ENCODE measurements around the gene FRA10AC1. TPM values are rescaled to one million over a fixed set of nuclear protein-coding genes. Genes with fewer than 3 reads are reported as not detected.

The FRA10AC1 gene
- total and polyA plus RNA-seq, 2 of the 13 experiments (the other 11 are each of a cell fraction or from before 2014, with no cell fraction given), result 5.3 to 7.4 TPM

GRCh38 chr10:93726024-93726423 is 23.6 kb upstream of the FRA10AC1 start:
- no peaks in the 10 kb centered on the region for H3K9me3 ChIP-seq (ENCODE audit: low read length)
- POLR2A ChIA-PET, result no interaction called here
- no peak overlapping the region for H3K4me3 ChIP-seq (replicated peaks in 1 of 3; ENCODE audit: insufficient read depth in 1 of 3, low read depth in 2 of 3, low read length in 3 of 3)
- intact Hi-C loops (cut with micrococcal nuclease; ENCODE audit: unreplicated experiment), result no loop called here
- in situ Hi-C loops (cut with HindIII; ENCODE audit: extremely low pct_ligation_motif_present, low pct_unique_long_range_greater_than_20kb), result no loop called here
- ATAC-seq, result no peak
- H3K4me1 ChIP-seq (ENCODE audit: insufficient read depth, low read length), result no peaks in the 10 kb centered on the region
- H3K36me3 ChIP-seq (replicated peaks in 1 of 2; ENCODE audit: control insufficient read depth in 1 of 2, insufficient read depth in 2 of 2, low read length in 2 of 2), result no peaks in the 10 kb centered on the region
- no peak overlapping the region for H2AFZ ChIP-seq (ENCODE audit: low read length)
- no TSS peak for BruUV-seq (replicated peaks)
- no peak overlapping the region for H3K9ac ChIP-seq (ENCODE audit: insufficient read depth, low read depth, low read length)
- H3K79me2 ChIP-seq (ENCODE audit: insufficient read depth, low read length), result no peaks in the 10 kb centered on the region
- FAIRE-seq, result no peak
- DNase-seq (ENCODE audit: low spot score), result no peak
- CTCF ChIA-PET (ENCODE audit: low intra/inter-chr PET ratio, low total read pairs), result no interaction called here
- 0% methylated on average over 1 of the region's 1 CpG for WGBS (ENCODE audit: low lambda C conversion rate)
- no peaks in the 10 kb centered on the region for H4K20me1 ChIP-seq (ENCODE audit: insufficient read depth, low read length)
- H3K4me2 ChIP-seq (ENCODE audit: low read depth, low read length), result no peak overlapping the region
- no peak overlapping the region for H3K27ac ChIP-seq (ENCODE audit: extremely low read length, insufficient read depth, low read length)
- H3K27me3 ChIP-seq (ENCODE audit: control insufficient read depth in 1 of 2, insufficient read depth in 2 of 2, low read length in 2 of 2), result peaks cover 0 to 11% of the 10 kb centered on the region in 2 experiments; a peak in 3 of 5 replicates
- TF ChIP-seq CENPX (CRISPR knock-in tag; IDR thresholded peaks at IDR 0.05), result no peak
- TF ChIP-seq KLF6 (CRISPR knock-in tag; IDR thresholded peaks at IDR 0.05), result no peak
- no peak for TF ChIP-seq PATZ1 (CRISPR knock-in tag; IDR thresholded peaks at IDR 0.05)
- no peak for TF ChIP-seq HNRNPUL1 (IDR thresholded peaks at IDR 0.05; ENCODE audit: low read depth, low read length)
- no peak for TF ChIP-seq HMGA1 (CRISPR knock-in tag; conservative IDR thresholded peaks at IDR 0.05)
- no peak for TF ChIP-seq EHMT2 (IDR thresholded peaks at IDR 0.05; ENCODE audit: borderline replicate concordance, low read depth, low read length)
- TF ChIP-seq GMEB1 (CRISPR knock-in tag; IDR thresholded peaks at IDR 0.05; ENCODE audit: borderline replicate concordance), result no peak
- TF ChIP-seq CBFB (CRISPR knock-in tag; IDR thresholded peaks at IDR 0.05), result no peak
- TF ChIP-seq NR2F1 (CRISPR knock-in tag; IDR thresholded peaks at IDR 0.05), result no peak
- TF ChIP-seq RARA (CRISPR knock-in tag; IDR thresholded peaks at IDR 0.05), result no peak
- no peak for TF ChIP-seq NCOA1 (CRISPR knock-in tag; IDR thresholded peaks at IDR 0.05)
- TF ChIP-seq PHF20 (CRISPR knock-in tag; IDR thresholded peaks at IDR 0.05), result no peak
- no peak for TF ChIP-seq ZNF576 (CRISPR knock-in tag; IDR thresholded peaks at IDR 0.05)
- TF ChIP-seq TCF7L2 (IDR thresholded peaks at IDR 0.05; ENCODE audit: low read depth, low read length), result no peak
- TF ChIP-seq ZNF577 (CRISPR knock-in tag; IDR thresholded peaks at IDR 0.05; ENCODE audit: borderline replicate concordance, low read depth), result no peak
- no peak for TF ChIP-seq POGK (CRISPR knock-in tag; conservative IDR thresholded peaks at IDR 0.05)
- no peak for TF ChIP-seq ZBTB8A (CRISPR knock-in tag; IDR thresholded peaks at IDR 0.05; ENCODE audit: borderline replicate concordance, low read depth)

Measured in HepG2 (cell line).